ENCODE measurements around the gene SLX4IP. TPM values are rescaled to one million over a fixed set of nuclear protein-coding genes. Genes with fewer than 3 reads are reported as not detected.
A peak's percentile ranks its signal among the peaks of the same experiment; 100 is the strongest.

SLX4IP gene
- total RNA-seq, 1 experiment from 2014 or later, result 7.4 TPM

DNA sequence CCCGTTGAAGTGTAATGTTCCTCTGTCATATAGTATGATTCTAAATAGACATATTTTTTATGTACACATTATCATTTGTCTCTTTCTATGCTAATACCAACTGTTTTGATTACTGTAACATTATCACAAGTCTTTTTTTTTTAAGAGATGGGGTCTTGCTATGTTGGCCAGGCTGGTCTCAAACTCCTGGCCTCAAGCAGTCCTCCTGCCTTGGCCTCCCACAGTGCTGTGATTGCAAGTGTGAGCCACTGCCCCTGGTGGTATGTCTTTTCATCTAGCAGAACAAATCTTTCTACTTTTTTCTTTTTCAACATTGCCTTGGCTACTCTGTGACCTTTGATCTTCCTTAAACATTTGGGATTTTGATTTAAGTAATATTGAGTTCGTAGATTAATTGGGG lies 57.7 kb downstream of the SLX4IP start:
- Mint-ChIP-seq H3K27me3 (ENCODE audit: low read depth) (no peaks in the 10 kb centered on the region), H3K36me3 (peaks cover 4% of the 10 kb centered on the region; the same call in 1 of the 2 replicates), H3K4me1 (peaks cover 49% of the 10 kb centered on the region), H3K4me3 (no peak overlapping the region), H3K27ac (no peak overlapping the region), H3K9me3 (peaks cover 5% of the 10 kb centered on the region)
- ATAC-seq (no peak), DNase-seq (ENCODE audit: low spot score) (no peak)
- TF ChIP-seq, protein P1, sequence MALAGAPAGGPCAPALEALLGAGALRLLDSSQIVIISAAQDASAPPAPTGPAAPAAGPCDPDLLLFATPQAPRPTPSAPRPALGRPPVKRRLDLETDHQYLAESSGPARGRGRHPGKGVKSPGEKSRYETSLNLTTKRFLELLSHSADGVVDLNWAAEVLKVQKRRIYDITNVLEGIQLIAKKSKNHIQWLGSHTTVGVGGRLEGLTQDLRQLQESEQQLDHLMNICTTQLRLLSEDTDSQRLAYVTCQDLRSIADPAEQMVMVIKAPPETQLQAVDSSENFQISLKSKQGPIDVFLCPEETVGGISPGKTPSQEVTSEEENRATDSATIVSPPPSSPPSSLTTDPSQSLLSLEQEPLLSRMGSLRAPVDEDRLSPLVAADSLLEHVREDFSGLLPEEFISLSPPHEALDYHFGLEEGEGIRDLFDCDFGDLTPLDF (CRISPR knock-in tag; IDR thresholded peaks at IDR 0.05), result no peak
- TF ChIP-seq ZNF121 (CRISPR knock-in tag; IDR thresholded peaks at IDR 0.05), result peak; percentile 98
- TF ChIP-seq IRF2 (CRISPR knock-in tag; IDR thresholded peaks at IDR 0.05; ENCODE audit: borderline replicate concordance, low read depth), result no peak
- TF ChIP-seq, protein P2, sequence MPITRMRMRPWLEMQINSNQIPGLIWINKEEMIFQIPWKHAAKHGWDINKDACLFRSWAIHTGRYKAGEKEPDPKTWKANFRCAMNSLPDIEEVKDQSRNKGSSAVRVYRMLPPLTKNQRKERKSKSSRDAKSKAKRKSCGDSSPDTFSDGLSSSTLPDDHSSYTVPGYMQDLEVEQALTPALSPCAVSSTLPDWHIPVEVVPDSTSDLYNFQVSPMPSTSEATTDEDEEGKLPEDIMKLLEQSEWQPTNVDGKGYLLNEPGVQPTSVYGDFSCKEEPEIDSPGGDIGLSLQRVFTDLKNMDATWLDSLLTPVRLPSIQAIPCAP (CRISPR knock-in tag; IDR thresholded peaks at IDR 0.05), result no peak
- peak; percentile 91 for TF ChIP-seq GTF2I (CRISPR knock-in tag; conservative IDR thresholded peaks at IDR 0.05)
- no peak for TF ChIP-seq ZNF219 (CRISPR knock-in tag; IDR thresholded peaks at IDR 0.05; ENCODE audit: borderline replicate concordance)
- TF ChIP-seq, protein P3, sequence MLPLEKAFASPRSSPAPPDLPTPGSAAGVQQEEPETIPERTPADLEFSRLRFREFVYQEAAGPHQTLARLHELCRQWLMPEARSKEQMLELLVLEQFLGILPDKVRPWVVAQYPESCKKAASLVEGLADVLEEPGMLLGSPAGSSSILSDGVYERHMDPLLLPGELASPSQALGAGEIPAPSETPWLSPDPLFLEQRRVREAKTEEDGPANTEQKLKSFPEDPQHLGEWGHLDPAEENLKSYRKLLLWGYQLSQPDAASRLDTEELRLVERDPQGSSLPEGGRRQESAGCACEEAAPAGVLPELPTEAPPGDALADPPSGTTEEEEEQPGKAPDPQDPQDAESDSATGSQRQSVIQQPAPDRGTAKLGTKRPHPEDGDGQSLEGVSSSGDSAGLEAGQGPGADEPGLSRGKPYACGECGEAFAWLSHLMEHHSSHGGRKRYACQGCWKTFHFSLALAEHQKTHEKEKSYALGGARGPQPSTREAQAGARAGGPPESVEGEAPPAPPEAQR (CRISPR knock-in tag; IDR thresholded peaks at IDR 0.05), result 0 out of 2 replicates have a peak, but pooled peaks have one; percentile 56
- ChIA-PET CTCF (no interaction called here), POLR2A (no interaction called here)

DNA sequence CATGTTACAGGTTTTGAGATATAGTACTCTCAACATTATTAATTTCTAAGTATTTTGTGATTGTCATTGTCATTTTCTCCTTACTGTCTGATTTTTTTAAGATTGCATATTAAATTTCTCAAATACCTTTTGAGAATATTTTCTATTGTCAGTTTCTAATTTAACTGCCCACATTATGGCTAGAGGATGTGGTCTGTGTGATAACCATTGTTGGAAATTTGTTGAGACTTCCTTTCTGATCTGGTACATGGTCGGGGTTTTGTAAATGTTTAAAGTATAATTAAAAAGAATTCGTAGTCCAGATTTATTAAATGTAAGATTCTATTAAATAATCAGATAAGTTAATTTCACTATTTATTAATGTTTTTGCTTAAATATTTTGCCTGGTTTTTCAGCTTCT lies 60.1 kb downstream of the SLX4IP start:
- no peak overlapping the region for H3K27ac Mint-ChIP-seq
- peaks cover 4% of the 10 kb centered on the region; the same call in 1 of the 2 replicates for H3K36me3 Mint-ChIP-seq
- H3K27me3 Mint-ChIP-seq (ENCODE audit: low read depth), result no peaks in the 10 kb centered on the region
- ChIA-PET CTCF (no interaction called here), POLR2A (no interaction called here)
- H3K9me3 Mint-ChIP-seq, result peaks cover 5% of the 10 kb centered on the region
- no peak overlapping the region for H3K4me3 Mint-ChIP-seq
- TF ChIP-seq FOXK1 (CRISPR knock-in tag; IDR thresholded peaks at IDR 0.05) (no peak), ZNF138 (CRISPR knock-in tag; conservative IDR thresholded peaks at IDR 0.05) (no peak), NFYB (CRISPR knock-in tag; conservative IDR thresholded peaks at IDR 0.05; ENCODE audit: low read depth) (no peak), TEAD1 (CRISPR knock-in tag; IDR thresholded peaks at IDR 0.05) (no peak), HMGA2 (CRISPR knock-in tag; IDR thresholded peaks at IDR 0.05) (no peak), ATF1 (CRISPR knock-in tag; IDR thresholded peaks at IDR 0.05) (no peak), ZNF423 (CRISPR knock-in tag; IDR thresholded peaks at IDR 0.05) (no peak), NFE2L1 (CRISPR knock-in tag; IDR thresholded peaks at IDR 0.05) (no peak)
- TF ChIP-seq, protein P4, sequence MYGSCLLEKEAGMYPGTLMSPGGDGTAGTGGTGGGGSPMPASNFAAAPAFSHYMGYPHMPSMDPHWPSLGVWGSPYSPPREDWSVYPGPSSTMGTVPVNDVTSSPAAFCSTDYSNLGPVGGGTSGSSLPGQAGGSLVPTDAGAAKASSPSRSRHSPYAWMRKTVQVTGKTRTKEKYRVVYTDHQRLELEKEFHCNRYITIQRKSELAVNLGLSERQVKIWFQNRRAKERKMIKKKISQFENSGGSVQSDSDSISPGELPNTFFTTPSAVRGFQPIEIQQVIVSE (CRISPR knock-in tag; IDR thresholded peaks at IDR 0.05; ENCODE audit: borderline replicate concordance), result no peak
- DNase-seq (ENCODE audit: low spot score), result no peak
- no peak for ATAC-seq
- H3K4me1 Mint-ChIP-seq, result peaks cover 35% of the 10 kb centered on the region

DNA sequence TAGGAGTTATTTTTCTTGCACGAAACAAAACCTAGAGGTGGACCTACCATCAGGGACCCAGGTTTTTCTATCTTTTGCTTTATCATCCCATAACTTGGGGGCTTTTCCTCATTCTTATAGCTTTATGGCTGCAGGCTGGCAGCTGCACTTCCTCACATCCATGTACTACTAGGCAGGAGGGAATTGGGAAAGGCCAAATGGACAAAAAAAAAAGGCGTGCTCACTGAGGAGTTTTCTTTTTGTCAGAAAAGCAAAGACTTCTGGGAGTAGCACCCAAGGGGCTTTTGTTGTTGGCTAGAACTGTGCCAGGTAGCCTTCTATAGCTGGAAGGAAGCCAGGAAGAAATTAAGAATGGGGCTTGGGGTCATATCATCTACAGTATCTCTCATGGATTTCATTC lies 61.4 kb downstream of the SLX4IP start:
- DNase-seq (ENCODE audit: low spot score), result no peak
- ChIA-PET CTCF (no interaction called here), POLR2A (no interaction called here)
- Mint-ChIP-seq H3K36me3 (peaks cover 4% of the 10 kb centered on the region; the same call in 1 of the 2 replicates), H3K27ac (no peak overlapping the region), H3K4me1 (peaks cover 32% of the 10 kb centered on the region), H3K9me3 (peaks cover 5% of the 10 kb centered on the region), H3K4me3 (no peak overlapping the region), H3K27me3 (ENCODE audit: low read depth) (no peaks in the 10 kb centered on the region)
- ATAC-seq, result no peak
- TF ChIP-seq IRF2 (CRISPR knock-in tag; IDR thresholded peaks at IDR 0.05; ENCODE audit: borderline replicate concordance, low read depth), result no peak
- TF ChIP-seq, protein P5, sequence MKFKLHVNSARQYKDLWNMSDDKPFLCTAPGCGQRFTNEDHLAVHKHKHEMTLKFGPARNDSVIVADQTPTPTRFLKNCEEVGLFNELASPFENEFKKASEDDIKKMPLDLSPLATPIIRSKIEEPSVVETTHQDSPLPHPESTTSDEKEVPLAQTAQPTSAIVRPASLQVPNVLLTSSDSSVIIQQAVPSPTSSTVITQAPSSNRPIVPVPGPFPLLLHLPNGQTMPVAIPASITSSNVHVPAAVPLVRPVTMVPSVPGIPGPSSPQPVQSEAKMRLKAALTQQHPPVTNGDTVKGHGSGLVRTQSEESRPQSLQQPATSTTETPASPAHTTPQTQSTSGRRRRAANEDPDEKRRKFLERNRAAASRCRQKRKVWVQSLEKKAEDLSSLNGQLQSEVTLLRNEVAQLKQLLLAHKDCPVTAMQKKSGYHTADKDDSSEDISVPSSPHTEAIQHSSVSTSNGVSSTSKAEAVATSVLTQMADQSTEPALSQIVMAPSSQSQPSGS (CRISPR knock-in tag; IDR thresholded peaks at IDR 0.05; ENCODE audit: borderline replicate concordance, low read depth), result no peak
- no peak for TF ChIP-seq ATF1 (CRISPR knock-in tag; IDR thresholded peaks at IDR 0.05)
- TF ChIP-seq ZNF416 (CRISPR knock-in tag; IDR thresholded peaks at IDR 0.05), result no peak
- no peak for TF ChIP-seq ZNF671 (CRISPR knock-in tag; IDR thresholded peaks at IDR 0.05)
- TF ChIP-seq, protein P6, sequence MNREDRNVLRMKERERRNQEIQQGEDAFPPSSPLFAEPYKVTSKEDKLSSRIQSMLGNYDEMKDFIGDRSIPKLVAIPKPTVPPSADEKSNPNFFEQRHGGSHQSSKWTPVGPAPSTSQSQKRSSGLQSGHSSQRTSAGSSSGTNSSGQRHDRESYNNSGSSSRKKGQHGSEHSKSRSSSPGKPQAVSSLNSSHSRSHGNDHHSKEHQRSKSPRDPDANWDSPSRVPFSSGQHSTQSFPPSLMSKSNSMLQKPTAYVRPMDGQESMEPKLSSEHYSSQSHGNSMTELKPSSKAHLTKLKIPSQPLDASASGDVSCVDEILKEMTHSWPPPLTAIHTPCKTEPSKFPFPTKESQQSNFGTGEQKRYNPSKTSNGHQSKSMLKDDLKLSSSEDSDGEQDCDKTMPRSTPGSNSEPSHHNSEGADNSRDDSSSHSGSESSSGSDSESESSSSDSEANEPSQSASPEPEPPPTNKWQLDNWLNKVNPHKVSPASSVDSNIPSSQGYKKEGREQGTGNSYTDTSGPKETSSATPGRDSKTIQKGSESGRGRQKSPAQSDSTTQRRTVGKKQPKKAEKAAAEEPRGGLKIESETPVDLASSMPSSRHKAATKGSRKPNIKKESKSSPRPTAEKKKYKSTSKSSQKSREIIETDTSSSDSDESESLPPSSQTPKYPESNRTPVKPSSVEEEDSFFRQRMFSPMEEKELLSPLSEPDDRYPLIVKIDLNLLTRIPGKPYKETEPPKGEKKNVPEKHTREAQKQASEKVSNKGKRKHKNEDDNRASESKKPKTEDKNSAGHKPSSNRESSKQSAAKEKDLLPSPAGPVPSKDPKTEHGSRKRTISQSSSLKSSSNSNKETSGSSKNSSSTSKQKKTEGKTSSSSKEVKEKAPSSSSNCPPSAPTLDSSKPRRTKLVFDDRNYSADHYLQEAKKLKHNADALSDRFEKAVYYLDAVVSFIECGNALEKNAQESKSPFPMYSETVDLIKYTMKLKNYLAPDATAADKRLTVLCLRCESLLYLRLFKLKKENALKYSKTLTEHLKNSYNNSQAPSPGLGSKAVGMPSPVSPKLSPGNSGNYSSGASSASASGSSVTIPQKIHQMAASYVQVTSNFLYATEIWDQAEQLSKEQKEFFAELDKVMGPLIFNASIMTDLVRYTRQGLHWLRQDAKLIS (CRISPR knock-in tag; IDR thresholded peaks at IDR 0.05; ENCODE audit: borderline replicate concordance), result no peak
- TF ChIP-seq ZNF396 (CRISPR knock-in tag; IDR thresholded peaks at IDR 0.05; ENCODE audit: borderline replicate concordance), result no peak
- TF ChIP-seq GTF2I (CRISPR knock-in tag; conservative IDR thresholded peaks at IDR 0.05), result no peak
- TF ChIP-seq, protein P4 (CRISPR knock-in tag; IDR thresholded peaks at IDR 0.05; ENCODE audit: borderline replicate concordance), result no peak

All from WTC11 (cell line).